Smooth muscle cell (in vitro differentiated cells): ENCODE data around the gene PLD1. TPM values are rescaled to one million over a fixed set of nuclear protein-coding genes. Genes with fewer than 3 reads are reported as not detected.

Experiments used
- DNase-seq: peaks from one replicate; lab custom pipeline; 2025; ENCODE audit not compliant: unreplicated experiment; lab: John Stamatoyannopoulos, UW
- H2AFZ ChIP-seq: fragments of 200-600 bp; sonication (generic); 2 replicates; pipeline ENCODE4 v1.6.0; 2016; ENCODE audit warnings: antibody characterized with exemption, low read depth, mild to moderate bottlenecking
- H3F3A ChIP-seq: fragments of 200-600 bp; sonication (generic); 2 replicates; pipeline ENCODE4 v1.6.0; 2017; ENCODE audit warnings: antibody characterized with exemption, low read depth
- H3K27ac ChIP-seq: fragments of 200-600 bp; sonication (generic); 2 replicates; pipeline ENCODE4 v1.5.1; 2016; ENCODE audit warnings: low read depth, mild to moderate bottlenecking
- H3K27me3 ChIP-seq: fragments of 200-600 bp; sonication (generic); 2 replicates; pipeline ENCODE4 v1.6.1; 2016; ENCODE audit warnings: low read depth, mild to moderate bottlenecking
- H3K36me3 ChIP-seq: fragments of 200-600 bp; sonication (generic); 2 replicates; pipeline ENCODE4 v1.5.1; 2016; ENCODE audit warnings: low read depth
- H3K4me1 ChIP-seq: fragments of 200-600 bp; sonication (generic); 2 replicates; pipeline ENCODE4 v1.5.1; 2016; ENCODE audit warnings: low read depth
- H3K4me2 ChIP-seq: fragments of 200-600 bp; sonication (generic); 2 replicates; pipeline ENCODE4 v1.6.0; 2016; ENCODE audit warnings: mild to moderate bottlenecking
- H3K4me3 ChIP-seq: fragments of 200-600 bp; sonication (generic); 2 replicates; pipeline ENCODE4 v1.5.1; 2016; ENCODE audit warnings: mild to moderate bottlenecking
- H3K79me2 ChIP-seq: fragments of 200-600 bp; sonication (generic); 2 replicates; pipeline ENCODE4 v1.6.0; 2016; ENCODE audit warnings: low read depth, mild to moderate bottlenecking
- H3K9ac ChIP-seq: fragments of 200-600 bp; sonication (generic); 2 replicates; pipeline ENCODE4 v1.6.0; 2016; ENCODE audit warnings: low read depth
- H3K9me3 ChIP-seq: fragments of 200-600 bp; sonication (generic); replicated peaks from 2 replicates; pipeline ENCODE4 v1.5.1; 2016; ENCODE audit warnings: low read depth
- H4K20me1 ChIP-seq: fragments of 200-600 bp; sonication (generic); 2 replicates; pipeline ENCODE4 v1.6.0; 2016; ENCODE audit warnings: low read depth
- WGBS: methylation state at CpG from one replicate; pipeline ENCODE4 v1.1.7; 2016; ENCODE audit warnings: low lambda C conversion rate; 5-methylcytosine and 5-hydroxymethylcytosine counted together
- polyA plus RNA-seq: library from polyadenylated mRNA; unstranded; fragments of >200 nt; fragmentation: Nextera tagmentation; extraction: Ambion mirVana; gene quantifications from 2 replicates; pipeline ENCODE4 v1.2.1, GENCODE V29; 2016
- total RNA-seq: library from RNA; depleted of rRNA; stranded (reverse); fragments of >200 nt; gene quantifications from 2 replicates; pipeline ENCODE4 v1.2.3, GENCODE V29; 2014
- TF ChIP-seq, protein P1 (sequence below): fragments of 200-600 bp; sonication (generic); IDR thresholded peaks from 2 replicates; pipeline ENCODE4 v1.5.1; 2017; ENCODE audit warnings: borderline replicate concordance, mild to moderate bottlenecking, antibody characterized with exemption; ENCODE audit not compliant: insufficient read depth, poor library complexity, severe bottlenecking

PLD1 gene
- total and polyA plus RNA-seq, 2 experiments from 2014 or later, result 15.2 to 36.1 TPM

DNA sequence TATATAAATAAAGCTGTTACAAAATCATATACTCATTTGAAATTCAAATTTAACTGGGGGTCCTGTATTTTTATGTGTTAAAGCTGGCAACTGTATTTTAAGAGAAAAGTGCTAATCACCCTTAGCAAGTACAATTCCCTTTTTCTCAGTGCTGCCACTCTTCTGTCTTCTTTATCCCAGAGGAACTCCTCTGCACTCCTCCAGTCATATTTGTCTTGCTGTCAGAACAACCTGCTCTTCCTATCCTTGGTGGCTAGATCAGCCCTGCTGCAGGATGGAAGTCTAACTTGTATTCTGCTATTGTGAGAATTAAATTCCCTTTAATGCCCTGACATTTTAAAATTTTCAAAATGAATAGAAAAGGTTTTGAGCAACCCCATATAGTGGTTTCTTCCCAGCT, 226.2 kb downstream of the PLD1 start:
- TF ChIP-seq, protein P1, sequence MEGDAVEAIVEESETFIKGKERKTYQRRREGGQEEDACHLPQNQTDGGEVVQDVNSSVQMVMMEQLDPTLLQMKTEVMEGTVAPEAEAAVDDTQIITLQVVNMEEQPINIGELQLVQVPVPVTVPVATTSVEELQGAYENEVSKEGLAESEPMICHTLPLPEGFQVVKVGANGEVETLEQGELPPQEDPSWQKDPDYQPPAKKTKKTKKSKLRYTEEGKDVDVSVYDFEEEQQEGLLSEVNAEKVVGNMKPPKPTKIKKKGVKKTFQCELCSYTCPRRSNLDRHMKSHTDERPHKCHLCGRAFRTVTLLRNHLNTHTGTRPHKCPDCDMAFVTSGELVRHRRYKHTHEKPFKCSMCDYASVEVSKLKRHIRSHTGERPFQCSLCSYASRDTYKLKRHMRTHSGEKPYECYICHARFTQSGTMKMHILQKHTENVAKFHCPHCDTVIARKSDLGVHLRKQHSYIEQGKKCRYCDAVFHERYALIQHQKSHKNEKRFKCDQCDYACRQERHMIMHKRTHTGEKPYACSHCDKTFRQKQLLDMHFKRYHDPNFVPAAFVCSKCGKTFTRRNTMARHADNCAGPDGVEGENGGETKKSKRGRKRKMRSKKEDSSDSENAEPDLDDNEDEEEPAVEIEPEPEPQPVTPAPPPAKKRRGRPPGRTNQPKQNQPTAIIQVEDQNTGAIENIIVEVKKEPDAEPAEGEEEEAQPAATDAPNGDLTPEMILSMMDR, result no peak
- Histone ChIP-seq H2AFZ (no peak overlapping the region), H3K9me3 (no peaks in the 10 kb centered on the region), H3F3A (peaks cover 2% of the 10 kb centered on the region), H3K27me3 (no peaks in the 10 kb centered on the region), H3K4me1 (no peaks in the 10 kb centered on the region), H3K4me3 (no peak overlapping the region), H3K79me2 (no peaks in the 10 kb centered on the region), H3K9ac (no peak overlapping the region), H3K27ac (no peak overlapping the region), H3K36me3 (no peaks in the 10 kb centered on the region), H3K4me2 (no peak overlapping the region), H4K20me1 (no peaks in the 10 kb centered on the region)
- no peak for DNase-seq

DNA sequence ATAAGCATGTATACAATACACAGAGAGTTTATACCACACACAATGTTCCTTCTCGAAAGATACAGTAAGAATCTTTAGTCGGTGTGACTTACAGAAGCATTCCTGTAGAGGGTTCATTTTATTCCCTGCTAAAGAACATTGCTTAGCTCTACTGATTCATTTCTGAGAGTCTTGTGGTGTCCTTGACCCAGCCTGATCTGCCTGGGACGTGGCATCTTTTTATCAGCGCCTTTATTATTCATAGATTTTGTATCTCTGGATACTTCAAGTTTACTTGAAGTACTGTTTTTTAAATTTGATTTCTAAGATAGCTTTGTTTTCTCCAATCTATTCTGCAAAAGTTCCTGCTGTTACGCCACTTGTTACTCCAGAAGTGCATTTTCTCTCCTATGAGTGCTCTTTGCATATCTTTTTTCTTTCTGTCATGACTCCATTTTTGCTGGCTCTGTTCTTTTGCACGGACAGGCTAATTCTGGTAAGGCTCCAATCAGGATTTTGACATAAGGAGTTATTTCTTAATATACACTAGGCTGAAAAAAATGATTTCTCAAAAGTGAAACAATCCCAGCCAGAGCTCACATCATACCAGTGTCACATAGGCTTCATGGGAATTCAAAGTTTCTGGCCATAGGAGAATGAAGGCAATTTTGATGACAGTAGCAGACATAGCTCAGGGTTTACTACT, 235.6 kb downstream of the PLD1 start:
- H3F3A ChIP-seq, result no peaks in the 10 kb centered on the region
- no peak overlapping the region for H3K4me2 ChIP-seq
- no peaks in the 10 kb centered on the region for H3K27me3 ChIP-seq
- H3K79me2 ChIP-seq, result no peaks in the 10 kb centered on the region
- TF ChIP-seq, protein P1, result no peak
- WGBS, result 87% methylated on average over 6 of the region's 6 CpGs
- no peak overlapping the region for H3K4me3 ChIP-seq
- H3K27ac ChIP-seq, result no peak overlapping the region
- no peaks in the 10 kb centered on the region for H4K20me1 ChIP-seq
- DNase-seq, result no peak
- no peak overlapping the region for H2AFZ ChIP-seq
- H3K4me1 ChIP-seq, result no peaks in the 10 kb centered on the region
- no peaks in the 10 kb centered on the region for H3K36me3 ChIP-seq
- no peaks in the 10 kb centered on the region for H3K9me3 ChIP-seq
- H3K9ac ChIP-seq, result no peak overlapping the region

DNA sequence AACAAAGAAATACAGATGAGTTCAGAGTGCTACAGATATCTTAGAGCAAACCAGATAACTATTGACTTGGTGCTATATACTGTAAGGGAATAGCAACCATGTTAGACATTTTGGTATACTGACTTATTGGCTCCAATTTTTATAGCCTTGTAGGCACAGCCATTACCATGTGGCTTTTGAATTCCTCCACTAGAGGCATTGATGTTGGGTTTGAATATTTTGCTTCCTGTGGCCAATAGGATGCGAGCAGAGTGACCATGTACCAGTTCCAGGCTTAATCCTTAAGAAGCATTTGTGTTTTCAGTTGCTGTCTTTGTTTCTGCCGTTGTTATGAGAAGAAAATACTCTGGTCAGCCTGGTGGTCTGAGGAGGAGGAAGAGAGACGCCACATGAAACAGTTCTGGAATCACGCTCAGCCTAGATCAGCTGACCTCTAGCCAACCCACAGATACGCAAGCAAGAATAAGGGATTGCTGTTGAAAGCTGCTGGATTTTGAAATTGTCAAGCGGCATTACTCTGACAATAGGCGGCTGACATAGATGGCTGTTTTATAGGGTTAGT, 240.6 kb downstream of the PLD1 start:
- no peaks in the 10 kb centered on the region for H3K9me3 ChIP-seq
- peak overlapping the region; percentile 28 for H3K27ac ChIP-seq
- no peak overlapping the region for H3K9ac ChIP-seq
- peak overlapping the region; percentile 28 for H2AFZ ChIP-seq
- TF ChIP-seq, protein P1, result no peak
- H3K4me3 ChIP-seq, result no peak overlapping the region
- H4K20me1 ChIP-seq, result no peaks in the 10 kb centered on the region
- no peak for DNase-seq
- no peaks in the 10 kb centered on the region for H3K27me3 ChIP-seq
- peak overlapping the region; percentile 13 for H3K4me2 ChIP-seq
- no peaks in the 10 kb centered on the region for H3K36me3 ChIP-seq
- no peaks in the 10 kb centered on the region for H3K4me1 ChIP-seq
- WGBS, result 68% methylated on average over 7 of the region's 7 CpGs
- no peaks in the 10 kb centered on the region for H3K79me2 ChIP-seq
- no peaks in the 10 kb centered on the region for H3F3A ChIP-seq

DNA sequence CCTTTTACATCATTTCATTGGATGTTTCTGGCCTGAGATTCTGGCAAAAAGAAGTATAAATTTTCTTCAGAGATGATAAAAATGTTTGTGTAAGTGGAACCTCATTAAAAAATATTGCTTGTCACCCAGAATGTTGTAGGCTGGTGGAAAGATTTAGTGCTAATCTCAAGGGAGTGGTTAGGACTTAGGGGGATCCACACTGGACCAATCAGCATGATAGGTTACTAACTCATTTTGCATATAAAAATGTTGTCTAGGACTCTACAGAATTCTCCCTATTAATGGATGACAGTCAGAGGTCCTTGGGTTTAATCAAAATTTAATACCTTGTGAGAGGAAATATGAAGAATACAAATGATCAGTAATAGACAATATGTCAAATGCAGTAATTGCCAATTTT, 241.5 kb downstream of the PLD1 start:
- H3K9ac ChIP-seq, result no peak overlapping the region
- TF ChIP-seq, protein P1, result no peak
- no peak overlapping the region for H3K4me2 ChIP-seq
- no peaks in the 10 kb centered on the region for H3K9me3 ChIP-seq
- H3K4me3 ChIP-seq, result no peak overlapping the region
- H3K36me3 ChIP-seq, result no peaks in the 10 kb centered on the region
- DNase-seq, result no peak
- no peaks in the 10 kb centered on the region for H3K79me2 ChIP-seq
- no peaks in the 10 kb centered on the region for H3K4me1 ChIP-seq
- H2AFZ ChIP-seq, result no peak overlapping the region
- H4K20me1 ChIP-seq, result no peaks in the 10 kb centered on the region
- no peaks in the 10 kb centered on the region for H3K27me3 ChIP-seq
- no peaks in the 10 kb centered on the region for H3F3A ChIP-seq
- no peak overlapping the region for H3K27ac ChIP-seq
